Astrocyte (in vitro differentiated cells and primary cell): ENCODE measurements around the gene HIBADH. TPM values are rescaled to one million over a fixed set of nuclear protein-coding genes. Genes with fewer than 3 reads are reported as not detected.

Experiments
- DNase-seq: peaks from one replicate; pipeline ENCODE4 v3.0.0-alpha.2; 2010; ENCODE audit warnings: low read depth
- FAIRE-seq: peaks from 2 replicates; lab custom pipeline; 2011; peaks lifted over from hg19 to GRCh38; lab: Jason Lieb, UNC
- H2AFZ ChIP-seq: 2 replicates; pipeline ENCODE4 v1.6.0; 2012; ENCODE audit warnings: low read depth, low read length, inconsistent platforms
- H3K27ac ChIP-seq: 2 replicates; pipeline ENCODE4 v1.5.1; 2011; ENCODE audit warnings: low read depth, low read length, inconsistent platforms
- H3K27me3 ChIP-seq: 2 replicates; pipeline ENCODE4 v1.6.0; 2011; ENCODE audit warnings: low read length, inconsistent platforms; ENCODE audit not compliant: insufficient read depth
- H3K36me3 ChIP-seq: 2 replicates; pipeline ENCODE4 v1.5.1; 2011; ENCODE audit warnings: low read length, inconsistent platforms; ENCODE audit not compliant: insufficient read depth
- H3K4me1 ChIP-seq: 2 replicates; pipeline ENCODE4 v1.5.1; 2011; ENCODE audit warnings: low read length, inconsistent platforms; ENCODE audit not compliant: insufficient read depth
- H3K4me2 ChIP-seq: 2 replicates; pipeline ENCODE4 v1.6.0; 2012; ENCODE audit warnings: low read length, inconsistent platforms
- H3K4me3 ChIP-seq: 2 replicates; pipeline ENCODE4 v1.5.1; 2011; ENCODE audit warnings: low read depth, mild to moderate bottlenecking, low read length, inconsistent platforms; ENCODE audit not compliant: insufficient read depth
- H3K79me2 ChIP-seq: 2 replicates; pipeline ENCODE4 v1.6.0; 2012; ENCODE audit warnings: mild to moderate bottlenecking, low read length, inconsistent platforms; ENCODE audit not compliant: insufficient read depth
- H3K9ac ChIP-seq: 2 replicates; pipeline ENCODE4 v1.6.0; 2012; ENCODE audit warnings: mild to moderate bottlenecking, low read length, inconsistent platforms
- H3K9me3 ChIP-seq: 2 replicates; pipeline ENCODE4 v1.5.1; 2012; ENCODE audit warnings: low read depth, mild to moderate bottlenecking, low read length, inconsistent platforms; ENCODE audit not compliant: insufficient read depth
- H4K20me1 ChIP-seq: 2 replicates; pipeline ENCODE4 v1.6.0; 2012; ENCODE audit warnings: low read length, inconsistent platforms; ENCODE audit not compliant: insufficient read depth
- H3K27ac Mint-ChIP-seq: one replicate; pipeline ENCODE4 v1.8.0; 2021; ENCODE audit warnings: mild to moderate bottlenecking, mixed read lengths; ENCODE audit not compliant: unreplicated experiment
- H3K27me3 Mint-ChIP-seq: one replicate; pipeline ENCODE4 v1.8.0; 2021; ENCODE audit warnings: low read depth, mixed read lengths; ENCODE audit not compliant: unreplicated experiment
- H3K36me3 Mint-ChIP-seq: one replicate; pipeline ENCODE4 v1.8.0; 2021; ENCODE audit warnings: low read depth, mixed read lengths; ENCODE audit not compliant: unreplicated experiment
- H3K4me1 Mint-ChIP-seq: one replicate; pipeline ENCODE4 v1.8.0; 2021; ENCODE audit warnings: low read depth, mixed read lengths; ENCODE audit not compliant: unreplicated experiment
- H3K4me3 Mint-ChIP-seq: one replicate; pipeline ENCODE4 v1.8.0; 2021; ENCODE audit warnings: mild to moderate bottlenecking, moderate library complexity, mixed read lengths; ENCODE audit not compliant: unreplicated experiment
- H3K9me3 Mint-ChIP-seq: one replicate; pipeline ENCODE4 v1.8.0; 2021; ENCODE audit warnings: mild to moderate bottlenecking, mixed read lengths; ENCODE audit not compliant: unreplicated experiment
- CTCF ChIP-seq: IDR thresholded peaks from 2 replicates; pipeline ENCODE4 v1.5.1; 2011; ENCODE audit warnings: low read depth, mild to moderate bottlenecking, inconsistent platforms, low read length, moderate library complexity; ENCODE audit not compliant: insufficient read depth
- EZH2 ChIP-seq: IDR thresholded peaks from 2 replicates; pipeline ENCODE4 v1.6.1; 2012; ENCODE audit warnings: mild to moderate bottlenecking, low read length, inconsistent platforms; ENCODE audit not compliant: insufficient read depth
- total RNA-seq: library from RNA; stranded (reverse); gene quantifications from 2 replicates; pipeline ENCODE4 v1.2.1, GENCODE V29; 2021

The HIBADH gene
- total RNA-seq, 1 donor from 2014 or later: 21.9 TPM

- no peak overlapping the region for H3K27ac Mint-ChIP-seq
- peaks cover 3% of the 10 kb centered on the region for H3K36me3 ChIP-seq
- H2AFZ ChIP-seq: no peak overlapping the region
- FAIRE-seq (no peak), DNase-seq (no peak)
- H3K79me2 ChIP-seq: no peaks in the 10 kb centered on the region
- H3K9me3 ChIP-seq: peaks cover 13% of the 10 kb centered on the region
- no peaks in the 10 kb centered on the region for H3K27me3 ChIP-seq
- H3K27me3 Mint-ChIP-seq: no peaks in the 10 kb centered on the region
- H3K36me3 Mint-ChIP-seq: peaks cover 40% of the 10 kb centered on the region
- no peaks in the 10 kb centered on the region for H3K4me1 ChIP-seq
- H3K4me3 Mint-ChIP-seq: no peak overlapping the region
- H3K4me1 Mint-ChIP-seq: no peaks in the 10 kb centered on the region
- TF ChIP-seq CTCF (no peak), EZH2 (no peak)
- no peaks in the 10 kb centered on the region for H4K20me1 ChIP-seq
- H3K9me3 Mint-ChIP-seq: peaks cover 32% of the 10 kb centered on the region
- H3K4me3 ChIP-seq: no peak overlapping the region
- H3K4me2 ChIP-seq: no peak overlapping the region
- H3K27ac ChIP-seq: no peak overlapping the region
- no peak overlapping the region for H3K9ac ChIP-seq
Observed at GRCh38 chr7:27616914-27617548, 45.7 kb downstream of the HIBADH start.

GRCh38 chr7:27616186-27616491 lies 46.5 kb downstream of the HIBADH start:
- H3K27me3 Mint-ChIP-seq: no peaks in the 10 kb centered on the region
- Histone ChIP-seq H3K4me3 (no peak overlapping the region), H3K27me3 (no peaks in the 10 kb centered on the region), H3K9ac (no peak overlapping the region), H3K4me1 (no peaks in the 10 kb centered on the region), H3K36me3 (peaks cover 3% of the 10 kb centered on the region), H3K27ac (no peak overlapping the region), H4K20me1 (no peaks in the 10 kb centered on the region), H3K9me3 (peaks cover 13% of the 10 kb centered on the region), H2AFZ (no peak overlapping the region), H3K79me2 (no peaks in the 10 kb centered on the region), H3K4me2 (no peak overlapping the region)
- peaks cover 32% of the 10 kb centered on the region for H3K9me3 Mint-ChIP-seq
- no peak for FAIRE-seq
- H3K36me3 Mint-ChIP-seq: peaks cover 39% of the 10 kb centered on the region
- H3K4me1 Mint-ChIP-seq: no peaks in the 10 kb centered on the region
- DNase-seq: no peak
- TF ChIP-seq EZH2 (no peak), CTCF (no peak)
- no peak overlapping the region for H3K4me3 Mint-ChIP-seq
- H3K27ac Mint-ChIP-seq: no peak overlapping the region

GRCh38 chr7:27615420-27616185 lies 47.1 kb downstream of the HIBADH start:
- Histone ChIP-seq H3K27ac (no peak overlapping the region), H2AFZ (no peak overlapping the region), H3K9me3 (peaks cover 13% of the 10 kb centered on the region), H3K9ac (no peak overlapping the region), H3K79me2 (no peaks in the 10 kb centered on the region), H3K4me3 (no peak overlapping the region), H3K4me2 (no peak overlapping the region), H3K27me3 (no peaks in the 10 kb centered on the region), H4K20me1 (no peaks in the 10 kb centered on the region), H3K4me1 (no peaks in the 10 kb centered on the region), H3K36me3 (peaks cover 3% of the 10 kb centered on the region)
- peaks cover 27% of the 10 kb centered on the region for H3K9me3 Mint-ChIP-seq
- no peaks in the 10 kb centered on the region for H3K27me3 Mint-ChIP-seq
- no peak overlapping the region for H3K4me3 Mint-ChIP-seq
- peaks cover 37% of the 10 kb centered on the region for H3K36me3 Mint-ChIP-seq
- FAIRE-seq (no peak), DNase-seq (no peak)
- H3K4me1 Mint-ChIP-seq: no peaks in the 10 kb centered on the region
- H3K27ac Mint-ChIP-seq: no peak overlapping the region
- TF ChIP-seq CTCF: no peak
- TF ChIP-seq EZH2: no peak
